ENCODE results near the gene TFDP1. TPM values are rescaled to one million over a fixed set of nuclear protein-coding genes. Genes with fewer than 3 reads are reported as not detected.
A peak's percentile ranks its signal among the peaks of the same experiment; 100 is the strongest.

The TFDP1 gene
- total RNA-seq, 2 donors from 2014 or later, result 74.8 to 76.1 TPM

GRCh38 chr13:113547238-113547971, 37.1 kb upstream of the TFDP1 start:
- Mint-ChIP-seq H3K27me3 (ENCODE audit: insufficient read depth) (no peaks in the 10 kb centered on the region), H3K4me1 (peaks cover 5% of the 10 kb centered on the region), H3K9me3 (no peaks in the 10 kb centered on the region), H3K4me3 (no peak overlapping the region), H3K27ac (peak overlapping the region; percentile 8), H3K36me3 (ENCODE audit: low read depth) (peaks cover 39% of the 10 kb centered on the region)
- WGBS, 2 experiments (ENCODE audit: insufficient coverage in 1 of 2, insufficient read length in 1 of 2), result 95 to 98% methylated on average over 13 to 27 of the region's 27 CpGs
- H3K4me3 ChIP-seq (ENCODE audit: low read length), result no peak overlapping the region
- no peak for TF ChIP-seq CTCF (conservative IDR thresholded peaks at IDR 0.05)
- H3K27ac ChIP-seq (ENCODE audit: low read depth, low read length), result no peak overlapping the region
- no peaks in the 10 kb centered on the region for H3K4me1 ChIP-seq (ENCODE audit: control insufficient read depth, insufficient read depth, low read length)
- no peaks in the 10 kb centered on the region for H3K9me3 ChIP-seq (ENCODE audit: control insufficient read depth, low read length)
- H3K9ac ChIP-seq (ENCODE audit: extremely low read depth, low read length, poor library complexity, severe bottlenecking), result no peak overlapping the region
- H3K27me3 ChIP-seq (ENCODE audit: control insufficient read depth, insufficient read depth, low read length, poor library complexity, severe bottlenecking), result no peaks in the 10 kb centered on the region
- peak; percentile 22 for DNase-seq
- H3K36me3 ChIP-seq (ENCODE audit: control insufficient read depth, insufficient read depth, low read length), result peaks cover 37% of the 10 kb centered on the region

DNA sequence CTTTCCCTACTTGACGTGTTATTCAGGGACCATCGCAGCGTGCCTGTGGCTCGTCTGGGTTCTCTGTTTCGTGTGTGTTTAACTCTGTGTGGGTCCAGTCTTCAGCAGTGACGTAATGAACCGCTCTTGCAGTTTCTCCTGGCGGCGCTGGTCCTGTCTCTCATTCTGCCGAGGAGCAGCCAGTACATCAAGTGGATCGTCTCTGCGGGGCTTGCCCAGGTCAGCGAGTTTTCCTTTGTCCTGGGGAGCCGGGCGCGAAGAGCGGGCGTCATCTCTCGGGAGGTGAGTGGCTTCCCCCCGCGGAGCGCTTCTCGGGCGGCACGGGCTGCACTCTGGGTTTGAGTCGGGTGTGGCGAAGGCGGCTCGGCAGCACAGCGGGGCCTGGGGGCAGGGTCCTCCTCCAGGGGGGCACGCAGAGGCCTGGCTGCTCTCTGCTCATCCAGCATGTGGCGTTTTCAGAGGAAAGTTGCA, 36.3 kb upstream of the TFDP1 start:
- no peaks in the 10 kb centered on the region for H3K27me3 Mint-ChIP-seq (ENCODE audit: insufficient read depth)
- peak; percentile 43 for DNase-seq
- peaks cover 10% of the 10 kb centered on the region for H3K4me1 Mint-ChIP-seq
- Histone ChIP-seq H3K27ac (ENCODE audit: low read depth, low read length) (no peak overlapping the region), H3K4me1 (ENCODE audit: control insufficient read depth, insufficient read depth, low read length) (no peaks in the 10 kb centered on the region), H3K27me3 (ENCODE audit: control insufficient read depth, insufficient read depth, low read length, poor library complexity, severe bottlenecking) (no peaks in the 10 kb centered on the region), H3K9me3 (ENCODE audit: control insufficient read depth, low read length) (no peaks in the 10 kb centered on the region), H3K9ac (ENCODE audit: extremely low read depth, low read length, poor library complexity, severe bottlenecking) (no peak overlapping the region), H3K4me3 (ENCODE audit: low read length) (no peak overlapping the region), H3K36me3 (ENCODE audit: control insufficient read depth, insufficient read depth, low read length) (peaks cover 37% of the 10 kb centered on the region)
- no peaks in the 10 kb centered on the region for H3K9me3 Mint-ChIP-seq
- WGBS, 2 experiments (ENCODE audit: insufficient coverage in 1 of 2, insufficient read length in 1 of 2), result 94 to 95% methylated on average over 17 to 32 of the region's 32 CpGs
- no peak for TF ChIP-seq CTCF (conservative IDR thresholded peaks at IDR 0.05)
- H3K4me3 Mint-ChIP-seq, result no peak overlapping the region
- peak overlapping the region; percentile 77 for H3K27ac Mint-ChIP-seq
- peaks cover 38% of the 10 kb centered on the region for H3K36me3 Mint-ChIP-seq (ENCODE audit: low read depth)

GRCh38 chr13:113548778-113549621, 35.6 kb upstream of the TFDP1 start:
- Histone ChIP-seq H3K36me3 (ENCODE audit: control insufficient read depth, insufficient read depth, low read length) (peaks cover 37% of the 10 kb centered on the region), H3K27ac (ENCODE audit: low read depth, low read length) (no peak overlapping the region), H3K4me1 (ENCODE audit: control insufficient read depth, insufficient read depth, low read length) (no peaks in the 10 kb centered on the region), H3K4me3 (ENCODE audit: low read length) (no peak overlapping the region), H3K27me3 (ENCODE audit: control insufficient read depth, insufficient read depth, low read length, poor library complexity, severe bottlenecking) (no peaks in the 10 kb centered on the region), H3K9ac (ENCODE audit: extremely low read depth, low read length, poor library complexity, severe bottlenecking) (no peak overlapping the region), H3K9me3 (ENCODE audit: control insufficient read depth, low read length) (no peaks in the 10 kb centered on the region)
- Mint-ChIP-seq H3K27me3 (ENCODE audit: insufficient read depth) (no peaks in the 10 kb centered on the region), H3K4me1 (peaks cover 16% of the 10 kb centered on the region), H3K4me3 (no peak overlapping the region), H3K27ac (peak overlapping the region; percentile 35), H3K9me3 (no peaks in the 10 kb centered on the region), H3K36me3 (ENCODE audit: low read depth) (peaks cover 37% of the 10 kb centered on the region)
- DNase-seq, result peak; percentile 47
- WGBS, 2 experiments (ENCODE audit: insufficient coverage in 1 of 2, insufficient read length in 1 of 2), result 92 to 93% methylated on average over 17 to 25 of the region's 25 CpGs
- no peak for TF ChIP-seq CTCF (conservative IDR thresholded peaks at IDR 0.05)
